T47D (cell line): ENCODE data around the gene SPAST.
A peak's percentile ranks its signal among the peaks of the same experiment; 100 is the strongest.

Experiments used
- DNase-seq, 2 experiments: peaks; one replicate each; pipeline versions ENCODE4 v3.0.0 to v3.0.0-alpha.2; 2011 to 2012; ENCODE audit warnings: low read depth in 1 of 2, low spot score in 1 of 2
- JUND ChIP-seq: IDR thresholded peaks from 2 replicates; pipeline ENCODE4 v1.6.1; 2012; ENCODE audit warnings: low read depth
- in situ Hi-C: cut with HindIII; loops from 2 replicates; pipeline ENCODE4 v1.10.0; 2016; ENCODE audit warnings: low sequenced_read_pairs, low pct_unique_long_range_greater_than_20kb

Gene SPAST

GRCh38 chr2:32061973-32062861 lies 1.1 kb upstream of the SPAST start:
- DNase-seq: peak; percentile 14 to 54
- TF ChIP-seq JUND: no peak
- in situ Hi-C loops: no loop called here

DNA sequence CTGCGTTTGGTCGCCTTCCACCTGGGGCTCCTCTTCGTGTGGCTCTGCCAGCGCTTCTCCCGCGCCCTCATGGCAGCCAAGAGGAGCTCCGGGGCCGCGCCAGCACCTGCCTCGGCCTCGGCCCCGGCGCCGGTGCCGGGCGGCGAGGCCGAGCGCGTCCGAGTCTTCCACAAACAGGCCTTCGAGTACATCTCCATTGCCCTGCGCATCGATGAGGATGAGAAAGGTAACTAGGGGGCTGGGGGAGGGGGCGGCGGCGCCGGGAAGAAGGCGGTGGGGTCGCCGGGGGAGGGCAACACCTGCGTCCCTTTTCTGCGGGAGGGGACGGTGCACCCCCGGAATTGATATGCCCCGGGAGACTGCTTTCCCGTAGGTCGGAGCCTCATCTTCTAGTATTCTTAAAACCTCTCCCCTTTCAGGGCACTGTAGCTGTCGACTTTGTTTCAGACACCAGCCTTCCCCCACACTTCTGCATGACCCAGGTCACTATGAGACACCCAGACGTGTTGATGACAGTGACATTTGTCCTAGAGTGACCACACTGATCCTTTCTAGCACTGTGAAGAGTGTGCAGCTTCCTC lies 755 bp downstream of the SPAST start:
- peak; percentile 3 to 14 for DNase-seq
- TF ChIP-seq JUND: no peak
- in situ Hi-C loops: no loop called here

DNA sequence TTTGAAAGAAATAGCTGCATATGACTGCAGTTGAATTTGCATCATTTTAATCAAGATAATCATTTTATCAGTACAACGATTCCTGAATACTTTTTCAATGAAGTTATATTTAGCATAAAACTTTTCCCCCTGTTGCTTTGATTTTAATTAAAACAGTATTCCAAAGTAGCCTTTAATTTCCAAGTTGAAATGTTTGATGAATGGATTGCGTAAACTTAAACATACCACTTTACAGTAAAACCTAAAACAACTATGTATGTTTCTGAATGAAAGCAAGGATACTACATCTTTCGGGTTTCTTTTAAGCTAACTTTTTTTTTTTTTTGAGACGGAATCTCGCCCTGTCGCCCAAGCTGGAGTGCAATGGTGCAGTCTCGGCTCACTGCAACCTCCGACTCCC lies 1.4 kb downstream of the SPAST start:
- in situ Hi-C loops: no loop called here
- no peak for TF ChIP-seq JUND
- no peak for DNase-seq

- TF ChIP-seq JUND: no peak
- in situ Hi-C loops: no loop called here
- no peak for DNase-seq
Observed at GRCh38 chr2:32067549-32067948, 4.2 kb downstream of the SPAST start.

DNA sequence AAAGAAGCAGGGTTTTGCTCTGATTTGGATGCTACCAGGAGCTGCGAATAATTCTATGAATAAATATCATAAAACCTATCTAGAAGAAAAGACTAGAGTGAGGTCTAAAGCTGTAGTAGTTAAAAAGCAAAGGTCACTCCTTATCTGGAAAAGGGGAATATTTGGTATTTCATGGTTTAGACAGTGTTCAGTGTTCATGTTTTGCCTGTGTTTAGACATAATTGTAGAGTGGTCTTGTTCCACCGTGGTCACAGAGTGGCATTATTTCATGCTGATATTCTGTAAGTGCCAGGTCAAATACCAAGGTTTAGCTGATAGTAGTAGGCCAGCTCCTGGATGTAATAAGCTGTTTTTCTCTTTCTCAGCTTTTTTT lies 10.8 kb downstream of the SPAST start:
- in situ Hi-C loops: no loop called here
- no peak for TF ChIP-seq JUND
- no peak for DNase-seq

DNA sequence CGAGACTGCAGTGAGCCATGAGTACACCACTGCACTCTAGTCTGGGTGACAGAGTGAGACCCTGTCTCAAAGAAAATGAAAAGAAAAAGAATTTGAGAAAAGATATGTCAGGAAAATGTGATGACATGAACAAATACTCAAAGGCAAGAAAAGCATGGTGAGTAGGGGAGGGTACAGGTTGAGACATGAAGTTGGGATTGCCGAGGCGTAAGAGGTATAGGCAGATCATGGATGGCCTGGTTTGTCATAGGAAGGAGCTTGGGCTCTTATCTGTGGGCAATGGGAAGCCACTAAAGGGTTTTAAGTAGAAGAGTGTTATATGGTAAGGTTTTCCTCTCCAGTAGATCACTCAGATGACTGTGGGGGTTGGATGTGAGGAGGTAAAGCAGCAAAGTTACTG lies 32.3 kb downstream of the SPAST start:
- DNase-seq: no peak
- in situ Hi-C loops: no loop called here
- TF ChIP-seq JUND: no peak

- DNase-seq: no peak
- in situ Hi-C loops: no loop called here
- TF ChIP-seq JUND: no peak
Observed at GRCh38 chr2:32108111-32108510, 44.8 kb downstream of the SPAST start.

GRCh38 chr2:32118055-32118454 lies 54.7 kb downstream of the SPAST start:
- no peak for TF ChIP-seq JUND
- in situ Hi-C loops: no loop called here

DNA sequence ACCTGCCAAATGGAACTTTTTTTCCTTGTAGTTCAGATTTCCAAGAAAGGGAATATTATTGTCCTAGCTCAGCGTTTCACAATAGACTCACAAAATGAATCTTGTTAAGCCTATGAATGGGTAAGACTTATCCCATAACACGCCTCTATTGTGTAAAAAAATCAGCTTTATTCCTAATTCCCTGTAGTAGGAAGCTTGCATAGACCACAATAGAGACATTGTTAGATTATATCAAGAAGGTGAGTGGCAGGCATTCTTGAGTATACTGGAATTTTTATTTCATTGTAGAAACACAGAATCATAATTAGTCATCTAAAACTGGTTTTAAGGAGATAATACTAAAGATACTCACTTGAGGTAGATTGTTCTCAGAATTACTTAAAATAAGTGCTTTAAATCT lies 55.8 kb downstream of the SPAST start:
- no peak for DNase-seq
- TF ChIP-seq JUND: no peak
- in situ Hi-C loops: no loop called here

More at GRCh38 chr2:32118055-32118454, 54.7 kb downstream of the SPAST start:
- DNase-seq: no peak

GRCh38 chr2:32124660-32125059 lies 61.3 kb downstream of the SPAST start:
- in situ Hi-C loops: no loop called here
- no peak for DNase-seq
- no peak for TF ChIP-seq JUND

- in situ Hi-C loops: no loop called here
- no peak for TF ChIP-seq JUND
- no peak for DNase-seq
Observed at GRCh38 chr2:32128636-32129035, 65.3 kb downstream of the SPAST start.

- in situ Hi-C loops: no loop called here
- no peak for TF ChIP-seq JUND
- DNase-seq: no peak
Observed at GRCh38 chr2:32129086-32129485, 65.7 kb downstream of the SPAST start.

DNA sequence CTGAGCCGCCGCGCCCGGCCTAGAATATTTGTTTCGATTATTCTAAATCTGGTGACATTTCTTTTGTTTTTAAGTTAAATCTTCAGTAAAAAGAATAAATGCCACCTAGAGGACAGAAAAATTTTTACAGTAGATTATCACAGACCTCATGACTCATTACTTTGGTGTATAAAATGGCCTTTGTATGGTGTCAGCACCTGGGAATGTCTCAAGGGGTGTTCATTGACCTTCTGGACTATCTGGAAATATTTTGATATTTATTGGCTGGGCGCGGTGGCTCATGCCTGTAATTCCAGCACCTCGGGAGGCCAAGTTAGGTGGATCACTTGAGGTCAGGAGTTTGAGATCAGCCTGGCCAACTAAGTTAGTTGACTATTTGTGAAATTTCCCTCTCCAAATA lies 72.1 kb downstream of the SPAST start:
- no peak for TF ChIP-seq JUND
- in situ Hi-C loops: no loop called here
- DNase-seq: peak; percentile 5 to 24
